GM19395 (cell line): ENCODE results near the gene ASPSCR1.

Source experiments
- ATAC-seq: cut with Tn5 transposase; IDR thresholded peaks from one replicate; pipeline ENCODE4 v1.9.1; 2021; ENCODE audit warnings: mild to moderate bottlenecking, moderate library complexity; ENCODE audit not compliant: unreplicated experiment

The ASPSCR1 gene

GRCh38 chr17:82051776-82052637 lies 74.6 kb downstream of the ASPSCR1 start, which contains the start of the genes GPS1 and RFNG:
Gene GPS1, plus strand, starts transcription at chr17:82051898. Its CDS starts 34 bp downstream, at chr17:82051932.
Gene RFNG, minus strand, starts transcription at chr17:82051811. Its CDS starts 45 bp downstream, at chr17:82051766.
- peak; percentile 60 for ATAC-seq

- ATAC-seq, result no peak
Measured at GRCh38 chr17:82052638-82053059, 75.2 kb downstream of the ASPSCR1 start.

- no peak for ATAC-seq
Measured at GRCh38 chr17:82053130-82053529, 75.7 kb downstream of the ASPSCR1 start.

- ATAC-seq, result no peak
Measured at GRCh38 chr17:82053556-82054263, 76.3 kb downstream of the ASPSCR1 start.

GRCh38 chr17:82054351-82055022 lies 77.1 kb downstream of the ASPSCR1 start:
- ATAC-seq, result no peak

GRCh38 chr17:82055023-82055964 lies 77.9 kb downstream of the ASPSCR1 start:
- ATAC-seq, result no peak

- no peak for ATAC-seq
Measured at GRCh38 chr17:82055965-82056728, 78.7 kb downstream of the ASPSCR1 start.

GRCh38 chr17:82056729-82057621 lies 79.5 kb downstream of the ASPSCR1 start:
- no peak for ATAC-seq

GRCh38 chr17:82058230-82058854 lies 80.9 kb downstream of the ASPSCR1 start:
- ATAC-seq, result no peak

- ATAC-seq, result no peak
Measured at GRCh38 chr17:82058855-82059249, 81.4 kb downstream of the ASPSCR1 start.

GRCh38 chr17:82059272-82060000 lies 82.0 kb downstream of the ASPSCR1 start:
- ATAC-seq, result no peak

- ATAC-seq, result no peak
Measured at GRCh38 chr17:82060001-82060380, 82.6 kb downstream of the ASPSCR1 start.

- ATAC-seq, result no peak
Measured at GRCh38 chr17:82060614-82061013, 83.2 kb downstream of the ASPSCR1 start.

- no peak for ATAC-seq
Measured at GRCh38 chr17:82061047-82061925, 83.9 kb downstream of the ASPSCR1 start.

GRCh38 chr17:82062076-82062983 lies 84.9 kb downstream of the ASPSCR1 start:
- ATAC-seq, result no peak
